Measurements from ENCODE around the gene CES2. TPM values are rescaled to one million over a fixed set of nuclear protein-coding genes. Genes with fewer than 3 reads are reported as not detected.

Gene CES2
- total RNA-seq, 1 experiment from 2014 or later, result 8.3 TPM

- Histone ChIP-seq H3K27me3 (ENCODE audit: control insufficient read depth, insufficient read depth, low read length) (no peaks in the 10 kb centered on the region), H3K36me3 (replicated peaks; ENCODE audit: control insufficient read depth, insufficient read depth, low read length) (no peaks in the 10 kb centered on the region), H3K4me3 (ENCODE audit: insufficient read depth, low read depth, low read length) (no peak overlapping the region)
- no peak for DNase-seq
These were observed 36.4 kb upstream of the CES2 start for GRCh38 chr16:66898933-66899309.

- H3K27me3 ChIP-seq (ENCODE audit: control insufficient read depth, insufficient read depth, low read length), result no peaks in the 10 kb centered on the region; the same call in 1 of the 2 replicates
- H3K4me3 ChIP-seq (ENCODE audit: insufficient read depth, low read depth, low read length), result no peak overlapping the region
- no peaks in the 10 kb centered on the region for H3K36me3 ChIP-seq (replicated peaks; ENCODE audit: control insufficient read depth, insufficient read depth, low read length)
- peak; percentile 30 for DNase-seq
These were observed 35.9 kb upstream of the CES2 start for GRCh38 chr16:66899310-66899944.

GRCh38 chr16:66899945-66900710 is 35.2 kb upstream of the CES2 start:
- DNase-seq, result peak; percentile 83

GRCh38 chr16:66900721-66901441 is 34.4 kb upstream of the CES2 start:
- DNase-seq, result peak; percentile 49
- H3K36me3 ChIP-seq (replicated peaks; ENCODE audit: control insufficient read depth, insufficient read depth, low read length), result no peaks in the 10 kb centered on the region
- H3K27me3 ChIP-seq (ENCODE audit: control insufficient read depth, insufficient read depth, low read length), result no peaks in the 10 kb centered on the region; the same call in 1 of the 2 replicates

More at GRCh38 chr16:66899945-66900710, 35.2 kb upstream of the CES2 start:
- Histone ChIP-seq H3K4me3 (ENCODE audit: insufficient read depth, low read depth, low read length) (no peak overlapping the region), H3K36me3 (replicated peaks; ENCODE audit: control insufficient read depth, insufficient read depth, low read length) (no peaks in the 10 kb centered on the region), H3K27me3 (ENCODE audit: control insufficient read depth, insufficient read depth, low read length) (no peaks in the 10 kb centered on the region; the same call in 1 of the 2 replicates)

GRCh38 chr16:66901626-66902025 is 33.7 kb upstream of the CES2 start:
- Histone ChIP-seq H3K27me3 (ENCODE audit: control insufficient read depth, insufficient read depth, low read length) (no peaks in the 10 kb centered on the region; the same call in 1 of the 2 replicates), H3K36me3 (replicated peaks; ENCODE audit: control insufficient read depth, insufficient read depth, low read length) (no peaks in the 10 kb centered on the region), H3K4me3 (ENCODE audit: insufficient read depth, low read depth, low read length) (no peak overlapping the region)
- DNase-seq, result peak; percentile 31

More at GRCh38 chr16:66900721-66901441, 34.4 kb upstream of the CES2 start:
- H3K4me3 ChIP-seq (ENCODE audit: insufficient read depth, low read depth, low read length), result no peak overlapping the region

- Histone ChIP-seq H3K36me3 (replicated peaks; ENCODE audit: control insufficient read depth, insufficient read depth, low read length) (no peaks in the 10 kb centered on the region), H3K4me3 (ENCODE audit: insufficient read depth, low read depth, low read length) (no peak overlapping the region), H3K27me3 (ENCODE audit: control insufficient read depth, insufficient read depth, low read length) (no peaks in the 10 kb centered on the region; the same call in 1 of the 2 replicates)
- DNase-seq, result peak; percentile 51
These were observed 32.4 kb upstream of the CES2 start for GRCh38 chr16:66902648-66903543.

GRCh38 chr16:66903544-66904427 is 31.5 kb upstream of the CES2 start:
- no peaks in the 10 kb centered on the region for H3K36me3 ChIP-seq (replicated peaks; ENCODE audit: control insufficient read depth, insufficient read depth, low read length)
- peak; percentile 49 for DNase-seq
- no peaks in the 10 kb centered on the region; the same call in 1 of the 2 replicates for H3K27me3 ChIP-seq (ENCODE audit: control insufficient read depth, insufficient read depth, low read length)
- H3K4me3 ChIP-seq (ENCODE audit: insufficient read depth, low read depth, low read length), result no peak overlapping the region

GRCh38 chr16:66904428-66904845 is 30.9 kb upstream of the CES2 start:
- Histone ChIP-seq H3K27me3 (ENCODE audit: control insufficient read depth, insufficient read depth, low read length) (no peaks in the 10 kb centered on the region; the same call in 1 of the 2 replicates), H3K4me3 (ENCODE audit: insufficient read depth, low read depth, low read length) (no peak overlapping the region), H3K36me3 (replicated peaks; ENCODE audit: control insufficient read depth, insufficient read depth, low read length) (no peaks in the 10 kb centered on the region)
- DNase-seq, result peak; percentile 43

- DNase-seq, result peak; percentile 35
- Histone ChIP-seq H3K27me3 (ENCODE audit: control insufficient read depth, insufficient read depth, low read length) (no peaks in the 10 kb centered on the region; the same call in 1 of the 2 replicates), H3K36me3 (replicated peaks; ENCODE audit: control insufficient read depth, insufficient read depth, low read length) (no peaks in the 10 kb centered on the region), H3K4me3 (ENCODE audit: insufficient read depth, low read depth, low read length) (no peak overlapping the region)
These were observed 30.3 kb upstream of the CES2 start for GRCh38 chr16:66904846-66905632.

- H3K36me3 ChIP-seq (replicated peaks; ENCODE audit: control insufficient read depth, insufficient read depth, low read length), result no peaks in the 10 kb centered on the region
- no peaks in the 10 kb centered on the region; the same call in 1 of the 2 replicates for H3K27me3 ChIP-seq (ENCODE audit: control insufficient read depth, insufficient read depth, low read length)
- DNase-seq, result peak; percentile 90
- H3K4me3 ChIP-seq (ENCODE audit: insufficient read depth, low read depth, low read length), result no peak overlapping the region
These were observed 29.4 kb upstream of the CES2 start for GRCh38 chr16:66905633-66906539.

- no peaks in the 10 kb centered on the region for H3K36me3 ChIP-seq (replicated peaks; ENCODE audit: control insufficient read depth, insufficient read depth, low read length)
- H3K27me3 ChIP-seq (ENCODE audit: control insufficient read depth, insufficient read depth, low read length), result no peaks in the 10 kb centered on the region; the same call in 1 of the 2 replicates
- H3K4me3 ChIP-seq (ENCODE audit: insufficient read depth, low read depth, low read length), result no peak overlapping the region
- peak; percentile 23 for DNase-seq
These were observed 28.1 kb upstream of the CES2 start for GRCh38 chr16:66906916-66907836.
